Mesenchymal stem cell (in vitro differentiated cells and primary cell): ENCODE results near the gene RAB7B.

Source experiments
- DNase-seq: peaks from one replicate; pipeline ENCODE4 v3.0.0-alpha.2; 2013
- H2AFZ ChIP-seq: one replicate; pipeline ENCODE4 v1.6.1; 2013; ENCODE audit warnings: low read depth, mild to moderate bottlenecking, control low read depth, inconsistent platforms, low read length, moderate library complexity
- H2AK5ac ChIP-seq: 2 replicates; pipeline ENCODE4 v1.6.1; 2013; ENCODE audit warnings: low read length, moderate library complexity, mild to moderate bottlenecking, inconsistent platforms; ENCODE audit not compliant: severe bottlenecking
- H2BK120ac ChIP-seq: one replicate; pipeline ENCODE4 v1.6.1; 2013; ENCODE audit warnings: low read depth, mild to moderate bottlenecking, inconsistent platforms, low read length, moderate library complexity
- H2BK12ac ChIP-seq, 2 experiments: one replicate each; pipeline ENCODE4 v1.6.1; 2013; ENCODE audit warnings: inconsistent platforms in 2 of 2, low read length in 2 of 2, mild to moderate bottlenecking in 2 of 2, moderate library complexity in 2 of 2, control low read depth in 1 of 2
- H2BK15ac ChIP-seq: one replicate; pipeline ENCODE4 v1.6.1; 2013; ENCODE audit warnings: mild to moderate bottlenecking, low read depth, inconsistent platforms; ENCODE audit not compliant: poor library complexity, severe bottlenecking
- H2BK5ac ChIP-seq: 2 replicates; pipeline ENCODE4 v1.6.1; 2013; ENCODE audit warnings: low read depth, mild to moderate bottlenecking, low read length, control low read depth, inconsistent platforms; ENCODE audit not compliant: poor library complexity, severe bottlenecking
- H3K14ac ChIP-seq, 2 experiments: one replicate each; pipeline ENCODE4 v1.6.1; 2013; ENCODE audit warnings: inconsistent platforms in 2 of 2, low read length in 2 of 2, control low read depth in 1 of 2, mild to moderate bottlenecking in 1 of 2, moderate library complexity in 1 of 2
- H3K18ac ChIP-seq, 2 experiments: one replicate each; pipeline ENCODE4 v1.6.1; 2013; ENCODE audit warnings: inconsistent platforms in 2 of 2, low read length in 2 of 2, control low read depth in 1 of 2, low read depth in 1 of 2, mild to moderate bottlenecking in 1 of 2
- H3K23ac ChIP-seq, 2 experiments: one replicate each; pipeline ENCODE4 v1.6.1; 2013; ENCODE audit warnings: inconsistent platforms in 2 of 2, low read length in 2 of 2, mild to moderate bottlenecking in 2 of 2, moderate library complexity in 2 of 2, control low read depth in 1 of 2
- H3K27ac ChIP-seq: 2 replicates; pipeline ENCODE4 v1.5.1; 2013; ENCODE audit warnings: mild to moderate bottlenecking, moderate library complexity, low read length, control low read depth, inconsistent platforms; ENCODE audit not compliant: poor library complexity, severe bottlenecking
- H3K27me3 ChIP-seq, 2 experiments: 2 replicates each; pipeline versions ENCODE4 v1.6.1 to v1.7.0; 2013; ENCODE audit warnings: low read length in 2 of 2, mild to moderate bottlenecking in 2 of 2, moderate library complexity in 2 of 2, control low read depth in 1 of 2, inconsistent platforms in 1 of 2; ENCODE audit not compliant: control insufficient read depth in 1 of 2, insufficient read depth in 1 of 2
- H3K36me3 ChIP-seq, 2 experiments: 2 replicates each; pipeline versions ENCODE4 v1.6.1 to v1.7.0; 2013; ENCODE audit warnings: low read length in 2 of 2, control low read depth in 1 of 2, inconsistent platforms in 1 of 2, low read depth in 1 of 2, mild to moderate bottlenecking in 1 of 2; ENCODE audit not compliant: insufficient read depth in 2 of 2, control insufficient read depth in 1 of 2
- H3K4ac ChIP-seq, 2 experiments: one replicate each; pipeline ENCODE4 v1.6.1; 2013; ENCODE audit warnings: inconsistent platforms in 2 of 2, low read length in 2 of 2, mild to moderate bottlenecking in 2 of 2, moderate library complexity in 2 of 2, control low read depth in 1 of 2, low read depth in 1 of 2
- H3K4me1 ChIP-seq: 2 replicates; pipeline ENCODE4 v1.6.1; 2013; ENCODE audit warnings: low read depth, low read length, control low read depth; ENCODE audit not compliant: control insufficient read depth, insufficient read depth
- H3K4me2 ChIP-seq: 2 replicates; pipeline ENCODE4 v1.6.1; 2013; ENCODE audit warnings: low read length, mild to moderate bottlenecking, inconsistent platforms; ENCODE audit not compliant: poor library complexity, severe bottlenecking
- H3K4me3 ChIP-seq, 2 experiments: 2 replicates each; pipeline versions ENCODE4 v1.5.1 to v1.7.0; 2013; ENCODE audit warnings: low read length in 2 of 2, mild to moderate bottlenecking in 2 of 2, control low read depth in 1 of 2, low read depth in 1 of 2; ENCODE audit not compliant: insufficient read depth in 1 of 2
- H3K79me1 ChIP-seq: replicated peaks from 2 replicates; pipeline ENCODE4 v1.6.1; 2013; ENCODE audit warnings: mild to moderate bottlenecking, control low read depth, low read length, inconsistent platforms; ENCODE audit not compliant: poor library complexity, severe bottlenecking
- H3K9ac ChIP-seq: 2 replicates; pipeline ENCODE4 v1.7.0; 2013; ENCODE audit warnings: mild to moderate bottlenecking, low read length, moderate library complexity
- H3K9me3 ChIP-seq: 2 replicates; pipeline ENCODE4 v1.7.0; 2013; ENCODE audit warnings: mild to moderate bottlenecking, low read length; ENCODE audit not compliant: control insufficient read depth
- H4K8ac ChIP-seq: one replicate; pipeline ENCODE4 v1.6.1; 2013; ENCODE audit warnings: inconsistent platforms, mild to moderate bottlenecking, low read length, moderate library complexity
- H4K91ac ChIP-seq: one replicate; pipeline ENCODE4 v1.6.1; 2013; ENCODE audit warnings: mild to moderate bottlenecking, low read length, inconsistent platforms
- WGBS: methylation state at CpG from one replicate; pipeline ENCODE4 v1.1.7; 2013; ENCODE audit warnings: mixed read lengths; 5-methylcytosine and 5-hydroxymethylcytosine counted together

RAB7B gene

DNA sequence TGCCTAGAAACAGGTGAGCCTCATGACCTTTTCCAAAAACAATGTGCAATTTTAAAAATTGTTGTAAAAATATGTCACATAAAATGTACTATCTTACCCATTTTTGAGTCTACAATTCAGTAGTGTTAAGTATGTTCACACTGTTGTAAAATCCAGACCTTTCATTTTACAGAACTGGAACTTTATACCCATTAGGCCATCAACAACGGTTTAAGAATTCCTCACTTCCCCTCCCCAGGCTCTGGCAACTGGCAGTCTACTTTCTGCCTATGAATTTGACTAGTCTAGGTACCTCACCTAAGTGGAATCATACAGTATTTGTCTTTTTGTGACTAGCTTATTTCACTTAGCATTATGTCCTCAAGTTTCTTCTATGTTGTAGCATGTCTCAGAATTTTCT is 11.9 kb upstream of the RAB7B start:
- no peaks in the 10 kb centered on the region for H3K79me1 ChIP-seq
- no peak overlapping the region for H3K18ac ChIP-seq
- no peak overlapping the region for H2BK12ac ChIP-seq
- no peak overlapping the region for H2BK15ac ChIP-seq
- no peak overlapping the region for H3K4me2 ChIP-seq
- H2AK5ac ChIP-seq, result no peak overlapping the region
- H2BK5ac ChIP-seq, result no peak overlapping the region
- no peak overlapping the region for H3K27ac ChIP-seq
- no peak overlapping the region for H3K4me3 ChIP-seq
- no peak overlapping the region for H3K9ac ChIP-seq
- no peak overlapping the region for H2AFZ ChIP-seq
- no peak overlapping the region for H4K8ac ChIP-seq
- no peak overlapping the region for H3K23ac ChIP-seq
- no peak overlapping the region for H3K4ac ChIP-seq
- H4K91ac ChIP-seq, result no peak overlapping the region
- no peaks in the 10 kb centered on the region for H3K27me3 ChIP-seq
- no peaks in the 10 kb centered on the region for H3K36me3 ChIP-seq
- 67% methylated on average over 1 of the region's 1 CpG for WGBS
- no peaks in the 10 kb centered on the region for H3K9me3 ChIP-seq
- peaks cover 1% of the 10 kb centered on the region for H3K4me1 ChIP-seq
- no peak overlapping the region for H2BK120ac ChIP-seq
- no peak for DNase-seq
- no peak overlapping the region for H3K14ac ChIP-seq

DNA sequence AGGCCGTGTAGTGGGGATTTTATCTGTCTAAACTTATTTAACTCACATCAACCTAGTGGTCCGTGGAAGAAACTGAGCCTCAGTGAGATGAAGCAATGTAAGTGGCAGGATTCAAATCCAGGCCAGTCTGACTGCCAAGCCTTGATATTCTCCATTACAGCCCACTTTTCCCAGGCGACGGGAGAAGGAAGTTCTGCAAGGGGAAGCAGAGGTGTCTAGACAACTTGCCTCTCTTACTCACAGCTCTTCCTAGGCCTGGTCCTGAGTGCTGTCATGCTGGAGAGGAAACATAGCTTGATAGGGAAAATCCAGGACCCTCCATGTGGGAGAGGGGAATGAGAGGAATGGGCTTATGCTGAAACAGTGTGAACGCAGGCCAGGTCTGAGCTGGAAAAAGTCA is 11.4 kb upstream of the RAB7B start:
- H3K14ac ChIP-seq, result no peak overlapping the region
- no peak overlapping the region for H3K27ac ChIP-seq
- no peaks in the 10 kb centered on the region for H3K36me3 ChIP-seq
- no peak overlapping the region for H2BK12ac ChIP-seq
- no peaks in the 10 kb centered on the region for H3K79me1 ChIP-seq
- H2AK5ac ChIP-seq, result no peak overlapping the region
- H2BK5ac ChIP-seq, result no peak overlapping the region
- WGBS, result 81% methylated on average over 2 of the region's 5 CpGs
- no peak overlapping the region for H3K9ac ChIP-seq
- H3K18ac ChIP-seq, result no peak overlapping the region
- H3K4me1 ChIP-seq, result peaks cover 1% of the 10 kb centered on the region
- H3K4me2 ChIP-seq, result no peak overlapping the region
- H3K4ac ChIP-seq, result no peak overlapping the region
- no peak overlapping the region for H2BK15ac ChIP-seq
- no peaks in the 10 kb centered on the region for H3K9me3 ChIP-seq
- no peaks in the 10 kb centered on the region for H3K27me3 ChIP-seq
- H4K8ac ChIP-seq, result no peak overlapping the region
- no peak overlapping the region for H2AFZ ChIP-seq
- H3K4me3 ChIP-seq, result no peak overlapping the region
- no peak overlapping the region for H2BK120ac ChIP-seq
- no peak for DNase-seq
- no peak overlapping the region for H4K91ac ChIP-seq
- no peak overlapping the region for H3K23ac ChIP-seq

DNA sequence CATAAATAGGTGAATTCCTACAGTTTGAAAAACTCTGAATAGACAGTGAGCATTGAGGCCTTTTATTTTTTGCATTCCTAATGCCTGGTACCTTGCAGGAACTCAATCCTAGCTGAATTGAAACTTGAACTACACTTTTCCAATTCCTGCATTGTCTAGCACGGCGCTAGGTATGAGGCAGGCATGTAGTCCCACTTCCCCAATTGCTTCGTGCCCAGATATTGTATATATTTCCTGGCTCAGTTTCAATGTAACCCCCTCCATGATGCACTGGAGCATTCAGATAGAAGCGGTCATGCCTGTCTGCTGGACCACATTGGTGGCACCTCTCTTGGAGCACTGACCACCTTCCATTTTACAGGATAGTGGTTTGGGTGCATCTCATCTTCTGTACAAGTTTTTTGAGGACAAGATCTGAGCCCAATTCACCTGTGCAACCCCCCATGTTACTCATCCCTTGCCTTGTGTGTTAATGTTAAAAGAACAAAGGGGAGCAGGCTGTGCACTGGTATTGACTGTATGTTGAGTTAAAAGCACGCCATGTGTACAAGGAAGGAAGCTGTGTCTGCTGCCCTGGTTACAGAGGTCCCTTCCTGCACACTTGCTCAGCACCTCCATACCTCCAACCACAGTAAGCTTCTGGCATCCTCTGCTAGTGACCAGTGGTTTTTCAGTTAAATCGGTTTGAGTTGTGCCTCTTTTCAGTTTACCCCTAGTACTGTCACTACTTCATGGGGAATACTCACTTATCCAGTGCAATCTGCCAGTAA is 10.0 kb upstream of the RAB7B start:
- Histone ChIP-seq H2AFZ (no peak overlapping the region), H3K23ac (no peak overlapping the region), H3K4me3 (no peak overlapping the region), H3K4ac (no peak overlapping the region), H3K36me3 (no peaks in the 10 kb centered on the region), H3K14ac (no peak overlapping the region), H2BK120ac (no peak overlapping the region), H3K9ac (no peak overlapping the region), H2BK15ac (no peak overlapping the region), H3K27ac (no peak overlapping the region), H2BK5ac (no peak overlapping the region), H3K4me2 (no peak overlapping the region), H3K27me3 (no peaks in the 10 kb centered on the region), H2BK12ac (no peak overlapping the region), H3K79me1 (no peaks in the 10 kb centered on the region), H4K8ac (no peak overlapping the region), H4K91ac (no peak overlapping the region), H2AK5ac (no peak overlapping the region), H3K18ac (no peak overlapping the region), H3K4me1 (peaks cover 1% of the 10 kb centered on the region), H3K9me3 (no peaks in the 10 kb centered on the region)
- no peak for DNase-seq
- 93% methylated on average over 6 of the region's 6 CpGs for WGBS

DNA sequence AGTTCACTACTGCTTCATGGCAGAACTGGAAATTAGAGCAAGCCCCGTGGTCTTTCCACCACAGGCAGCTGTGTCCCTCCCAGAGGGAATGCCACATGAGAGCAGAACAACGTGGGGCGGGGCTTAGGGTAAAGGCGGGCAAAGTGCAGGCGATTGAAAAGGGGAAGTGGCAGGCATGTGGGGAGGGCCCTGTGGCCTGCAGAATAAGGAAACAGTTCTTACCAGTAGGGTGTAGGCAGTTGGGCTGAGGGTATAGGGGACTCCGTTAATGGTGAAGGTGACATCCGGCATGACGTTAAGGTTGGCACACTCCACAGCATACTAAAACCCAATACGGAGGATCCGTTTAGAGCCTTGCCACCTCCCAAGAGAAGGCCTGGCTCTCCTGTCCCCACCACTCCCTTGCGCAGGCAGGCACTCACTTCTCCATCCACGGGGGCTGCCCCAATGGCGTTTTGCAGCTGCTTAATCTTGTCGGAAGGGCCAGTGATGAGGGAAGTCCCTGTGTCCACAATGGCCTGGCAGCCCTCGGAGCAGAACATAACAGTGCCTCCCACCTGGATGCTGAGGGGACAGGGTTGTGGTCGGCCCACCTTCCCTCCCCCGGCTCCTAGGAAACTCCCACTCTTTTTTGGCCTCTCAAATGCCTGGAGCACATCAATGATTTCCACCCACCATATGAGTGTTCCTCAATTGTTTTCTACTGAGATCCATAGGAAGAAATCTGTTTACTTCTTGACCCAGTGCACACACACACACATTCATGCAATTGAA is 9.1 kb upstream of the RAB7B start:
- no peak overlapping the region for H4K91ac ChIP-seq

More for the DNA sequence above, 9.1 kb upstream of the RAB7B start:
- Histone ChIP-seq H3K27ac (no peak overlapping the region), H3K4ac (no peak overlapping the region), H2BK120ac (no peak overlapping the region), H2BK5ac (no peak overlapping the region), H2AK5ac (no peak overlapping the region), H3K14ac (no peak overlapping the region), H4K8ac (peak overlapping the region; percentile 37), H3K9me3 (no peaks in the 10 kb centered on the region), H3K27me3 (no peaks in the 10 kb centered on the region), H3K23ac (no peak overlapping the region), H3K79me1 (no peaks in the 10 kb centered on the region), H3K4me1 (peaks cover 1% of the 10 kb centered on the region), H2BK15ac (no peak overlapping the region), H3K4me2 (no peak overlapping the region), H3K4me3 (no peak overlapping the region), H3K18ac (peak overlapping the region in 1 of 2 experiments; percentile 17), H2BK12ac (no peak overlapping the region), H3K9ac (no peak overlapping the region), H2AFZ (no peak overlapping the region), H3K36me3 (no peaks in the 10 kb centered on the region)
- 83% methylated on average over 16 of the region's 17 CpGs for WGBS
- no peak for DNase-seq
